Measurements from ENCODE around the gene TH. TPM values are rescaled to one million over a fixed set of nuclear protein-coding genes. Genes with fewer than 3 reads are reported as not detected.

TH gene
- total and polyA plus RNA-seq, 2 of the 4 experiments (the other 2 are of a cell fraction) = 0.10 TPM; not detected in 1

DNA sequence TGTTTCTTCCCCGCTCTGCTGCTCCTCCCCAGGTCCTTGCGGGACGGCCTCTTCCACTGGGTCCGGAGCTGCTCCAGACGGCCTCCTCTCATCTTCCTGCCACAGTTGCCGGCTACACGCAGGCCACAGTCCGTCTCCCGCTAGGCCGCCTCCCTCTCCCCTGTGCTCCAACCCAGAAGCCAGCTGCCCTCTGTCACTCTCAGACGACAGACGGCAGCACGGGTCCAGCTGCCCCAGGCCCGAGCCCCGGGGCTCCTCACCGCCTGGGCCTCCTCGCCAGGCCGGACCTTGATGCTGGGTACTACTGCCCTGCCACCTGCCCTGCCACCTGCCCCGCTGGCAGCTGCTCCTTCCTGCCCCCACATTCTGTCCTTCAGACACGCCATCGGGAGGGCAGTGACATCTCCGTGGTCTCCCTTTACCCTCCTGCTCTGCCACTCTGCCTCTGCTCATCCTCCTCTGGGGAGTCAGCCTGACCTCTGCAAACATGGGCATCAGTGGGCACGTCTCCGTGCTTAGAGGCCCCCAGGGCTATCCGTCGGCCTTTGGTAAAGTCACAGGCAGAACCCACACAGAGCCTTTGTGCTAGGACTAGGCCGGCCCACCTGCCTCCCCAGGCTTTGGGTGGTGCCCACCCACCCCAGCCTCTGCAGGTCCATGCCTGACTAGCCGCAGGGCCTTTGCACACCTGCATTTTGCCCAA, 43.1 kb upstream of the TH start:
- Histone ChIP-seq H4K5ac (ENCODE audit: low read depth, low read length) (no peak overlapping the region), H3K79me1 (ENCODE audit: low read depth in 1 of 2, low read length in 2 of 2) (no peaks in the 10 kb centered on the region), H4K20me1 (ENCODE audit: insufficient read depth, low read length) (no peaks in the 10 kb centered on the region; the same call in none of the 2 replicates), H2AK5ac (ENCODE audit: low read depth, low read length) (no peak overlapping the region), H3K4me3 (ENCODE audit: insufficient read depth, low read depth, low read length) (no peak overlapping the region), H2BK15ac (ENCODE audit: low read depth, low read length) (no peak overlapping the region), H4K91ac (ENCODE audit: insufficient read depth, low read depth, low read length) (no peak overlapping the region), H2BK20ac (ENCODE audit: low read depth, low read length) (no peak overlapping the region), H3K9me1 (ENCODE audit: insufficient read depth, low read length) (no peaks in the 10 kb centered on the region), H3K9ac (ENCODE audit: low read depth, low read length) (no peak overlapping the region), H2BK120ac (ENCODE audit: low read depth, low read length) (no peak overlapping the region), H3K36me3 (ENCODE audit: control insufficient read depth, insufficient read depth, low read length) (no peaks in the 10 kb centered on the region), H2AFZ (replicated peaks; ENCODE audit: low read length, poor library complexity) (no peak overlapping the region), H3K4me1 (ENCODE audit: control insufficient read depth, insufficient read depth, low read length) (no peaks in the 10 kb centered on the region), H3K18ac (ENCODE audit: low read depth, low read length) (no peak overlapping the region), H3K4me2 (ENCODE audit: low read depth, low read length) (no peak overlapping the region), H3K23ac (ENCODE audit: low read depth, low read length) (no peak overlapping the region), H3K4ac (ENCODE audit: low read depth, low read length) (no peak overlapping the region), H3K14ac (replicated peaks; ENCODE audit: low read depth, low read length) (no peak overlapping the region), H3K56ac (ENCODE audit: extremely low read depth, insufficient read depth, low read length) (no peak overlapping the region), H3K9me3 (ENCODE audit: control insufficient read depth, insufficient read depth, low read length) (no peaks in the 10 kb centered on the region), H2AK9ac (replicated peaks; ENCODE audit: low read depth, low read length, poor library complexity) (no peak overlapping the region), H3K27me3 (ENCODE audit: control insufficient read depth, insufficient read depth, low read length) (peaks cover 42% of the 10 kb centered on the region), H3K27ac (ENCODE audit: insufficient read depth, low read length) (no peak overlapping the region), H4K8ac (ENCODE audit: low read depth in 2 of 2, low read length in 2 of 2) (no peak overlapping the region), H2BK5ac (ENCODE audit: low read depth, low read length, poor library complexity, severe bottlenecking) (no peak overlapping the region)
- 53% methylated on average over 21 of the region's 28 CpGs; no CpG with 5 or more reads in 1 of the 2 experiments for WGBS, 2 experiments (ENCODE audit: extremely low coverage in 2 of 2, insufficient read length in 1 of 2)
- no TSS peak for BruUV-seq (replicated peaks)
- TF ChIP-seq NFE2L2 (IDR thresholded peaks at IDR 0.05; ENCODE audit: low read depth, low read length) (no peak), POLR2A (IDR thresholded peaks at IDR 0.05; ENCODE audit: low read depth, low read length) (no peak), RAD21 (IDR thresholded peaks at IDR 0.05; ENCODE audit: low read length) (no peak), CHD1 (IDR thresholded peaks at IDR 0.05; ENCODE audit: low read depth, low read length) (no peak), MXI1 (IDR thresholded peaks at IDR 0.05; ENCODE audit: borderline replicate concordance, low read depth, low read length) (no peak), RCOR1 (IDR thresholded peaks at IDR 0.05; ENCODE audit: insufficient replicate concordance, low read length) (no peak), CEBPB (IDR thresholded peaks at IDR 0.05; ENCODE audit: low read depth, low read length) (no peak), CTCF (conservative IDR thresholded peaks at IDR 0.05; ENCODE audit: low read depth, low read length) (no peak), SMC3 (IDR thresholded peaks at IDR 0.05; ENCODE audit: low read depth, low read length) (no peak), USF2 (IDR thresholded peaks at IDR 0.05; ENCODE audit: low read depth, low read length) (no peak), RFX5 (IDR thresholded peaks at IDR 0.05; ENCODE audit: low read depth, low read length) (no peak), MAFK (IDR thresholded peaks at IDR 0.05; ENCODE audit: low read depth, low read length) (no peak), FOS (IDR thresholded peaks at IDR 0.05; ENCODE audit: low read depth, low read length) (no peak), MAZ (IDR thresholded peaks at IDR 0.05; ENCODE audit: borderline replicate concordance, low read depth, low read length) (no peak), BHLHE40 (IDR thresholded peaks at IDR 0.05; ENCODE audit: low read depth, low read length) (no peak)
- TF ChIP-seq, protein P1, sequence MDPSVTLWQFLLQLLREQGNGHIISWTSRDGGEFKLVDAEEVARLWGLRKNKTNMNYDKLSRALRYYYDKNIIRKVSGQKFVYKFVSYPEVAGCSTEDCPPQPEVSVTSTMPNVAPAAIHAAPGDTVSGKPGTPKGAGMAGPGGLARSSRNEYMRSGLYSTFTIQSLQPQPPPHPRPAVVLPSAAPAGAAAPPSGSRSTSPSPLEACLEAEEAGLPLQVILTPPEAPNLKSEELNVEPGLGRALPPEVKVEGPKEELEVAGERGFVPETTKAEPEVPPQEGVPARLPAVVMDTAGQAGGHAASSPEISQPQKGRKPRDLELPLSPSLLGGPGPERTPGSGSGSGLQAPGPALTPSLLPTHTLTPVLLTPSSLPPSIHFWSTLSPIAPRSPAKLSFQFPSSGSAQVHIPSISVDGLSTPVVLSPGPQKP (IDR thresholded peaks at IDR 0.05; ENCODE audit: borderline replicate concordance, low read depth, low read length) = no peak
- ATAC-seq (ENCODE audit: low read depth) (no peak), DNase-seq (no peak)
- dilution Hi-C loops (cut with HindIII; ENCODE audit: low sequenced_read_pairs, unreplicated experiment) = no loop called here
- CTCF ChIA-PET = no interaction called here
- in situ Hi-C loops (cut with MboI; ENCODE audit: low sequenced_read_pairs) = no loop called here
- intact Hi-C loops (cut with micrococcal nuclease) = no loop called here
- POLR2A ChIA-PET (ENCODE audit: unreplicated experiment) = no interaction called here
